Neuronal stem cell (in vitro differentiated cells): ENCODE results near the gene TBC1D4.

Experiments used
- DNase-seq: peaks from one replicate; pipeline ENCODE4 v3.0.0-alpha.2; 2013; ENCODE audit warnings: low spot score
- H2AFZ ChIP-seq: one replicate; pipeline ENCODE4 v1.6.1; 2013; ENCODE audit warnings: mild to moderate bottlenecking, low read length, inconsistent platforms
- H2AK5ac ChIP-seq: 2 replicates; pipeline ENCODE4 v1.6.1; 2013; ENCODE audit warnings: low read depth, mild to moderate bottlenecking, inconsistent platforms, low read length, moderate library complexity, mixed read lengths
- H2BK120ac ChIP-seq: 2 replicates; pipeline ENCODE4 v1.6.1; 2013; ENCODE audit warnings: low read depth, mild to moderate bottlenecking, inconsistent platforms, low read length, moderate library complexity, mixed read lengths
- H2BK12ac ChIP-seq: one replicate; pipeline ENCODE4 v1.6.1; 2013; ENCODE audit warnings: low read length, inconsistent platforms
- H2BK15ac ChIP-seq: 2 replicates; pipeline ENCODE4 v1.6.1; 2013; ENCODE audit warnings: mild to moderate bottlenecking, low read length, inconsistent platforms, mixed read lengths
- H2BK5ac ChIP-seq: one replicate; pipeline ENCODE4 v1.6.1; 2013; ENCODE audit warnings: inconsistent platforms, mild to moderate bottlenecking, low read length, moderate library complexity
- H3K14ac ChIP-seq: one replicate; pipeline ENCODE4 v1.6.1; 2013; ENCODE audit warnings: low read length, inconsistent platforms
- H3K18ac ChIP-seq: 2 replicates; pipeline ENCODE4 v1.6.1; 2013; ENCODE audit warnings: low read length, inconsistent platforms
- H3K23ac ChIP-seq: 2 replicates; pipeline ENCODE4 v1.6.1; 2013; ENCODE audit warnings: low read depth, mild to moderate bottlenecking, mixed read lengths, low read length, inconsistent platforms; ENCODE audit not compliant: poor library complexity
- H3K27ac ChIP-seq: replicated peaks from 3 replicates; pipeline ENCODE4 v1.5.1; 2013; ENCODE audit warnings: low read length, inconsistent platforms
- H3K27me3 ChIP-seq, 3 experiments: 2 replicates each; pipeline ENCODE4 v1.6.1; 2013; ENCODE audit warnings: low read length in 3 of 3, mild to moderate bottlenecking in 2 of 3, inconsistent platforms in 1 of 3, low read depth in 1 of 3, mixed read lengths in 1 of 3, moderate library complexity in 1 of 3; ENCODE audit not compliant: control insufficient read depth in 3 of 3, insufficient read depth in 3 of 3
- H3K36me3 ChIP-seq, 2 donors: replicated peaks in 1 of 2; 2 replicates each; pipeline ENCODE4 v1.6.1; 2013; ENCODE audit warnings: low read length in 2 of 2; ENCODE audit not compliant: control insufficient read depth in 2 of 2, insufficient read depth in 2 of 2
- H3K4ac ChIP-seq: 2 replicates; pipeline ENCODE4 v1.6.1; 2013; ENCODE audit warnings: inconsistent platforms, mild to moderate bottlenecking, low read length, moderate library complexity
- H3K4me1 ChIP-seq, 2 donors: 1 replicate in 1 of 2; 2 replicates in 1 of 2; pipeline ENCODE4 v1.6.1; 2013; ENCODE audit warnings: low read length in 2 of 2, low read depth in 1 of 2; ENCODE audit not compliant: control insufficient read depth in 2 of 2, insufficient read depth in 1 of 2
- H3K4me2 ChIP-seq: one replicate; pipeline ENCODE4 v1.6.1; 2013; ENCODE audit warnings: mild to moderate bottlenecking, low read length, inconsistent platforms; ENCODE audit not compliant: insufficient read depth, poor library complexity, severe bottlenecking
- H3K4me3 ChIP-seq, 2 donors: 2 replicates each; pipeline ENCODE4 v1.5.1; 2013; ENCODE audit warnings: low read length in 2 of 2, mild to moderate bottlenecking in 2 of 2, inconsistent platforms in 1 of 2, moderate library complexity in 1 of 2
- H3K79me1 ChIP-seq: one replicate; pipeline ENCODE4 v1.6.1; 2013; ENCODE audit warnings: low read depth, mild to moderate bottlenecking, inconsistent platforms, low read length, moderate library complexity
- H3K9ac ChIP-seq: one replicate; pipeline ENCODE4 v1.6.1; 2013; ENCODE audit warnings: mild to moderate bottlenecking, low read depth, low read length, inconsistent platforms; ENCODE audit not compliant: poor library complexity
- H3K9me3 ChIP-seq, 2 donors: replicated peaks in 1 of 2; 2 replicates each; pipeline versions ENCODE3 to v1.6.1; 2013; ENCODE audit warnings: low read length in 2 of 2, mild to moderate bottlenecking in 2 of 2, inconsistent platforms in 1 of 2, low read depth in 1 of 2, mixed read lengths in 1 of 2, moderate library complexity in 1 of 2; ENCODE audit not compliant: control insufficient read depth in 2 of 2, insufficient read depth in 1 of 2
- H4K8ac ChIP-seq: one replicate; pipeline ENCODE4 v1.6.1; 2013; ENCODE audit warnings: low read depth, mild to moderate bottlenecking, inconsistent platforms, low read length, moderate library complexity
- H4K91ac ChIP-seq: one replicate; pipeline ENCODE4 v1.6.1; 2013; ENCODE audit warnings: low read length, low read depth, mild to moderate bottlenecking, inconsistent platforms; ENCODE audit not compliant: poor library complexity
- WGBS, 2 donors: extraction: QIAGEN DNeasy Blood & Tissue Kit; methylation state at CpG; one replicate each; pipeline ENCODE4 v1.1.7; 2013; ENCODE audit warnings: missing lambda C conversion rate in 2 of 2, mixed read lengths in 1 of 2; ENCODE audit not compliant: insufficient read length in 2 of 2, insufficient replicate concordance in 1 of 2; ENCODE audit errors: extremely low coverage in 2 of 2; 5-methylcytosine and 5-hydroxymethylcytosine counted together

Gene TBC1D4

DNA sequence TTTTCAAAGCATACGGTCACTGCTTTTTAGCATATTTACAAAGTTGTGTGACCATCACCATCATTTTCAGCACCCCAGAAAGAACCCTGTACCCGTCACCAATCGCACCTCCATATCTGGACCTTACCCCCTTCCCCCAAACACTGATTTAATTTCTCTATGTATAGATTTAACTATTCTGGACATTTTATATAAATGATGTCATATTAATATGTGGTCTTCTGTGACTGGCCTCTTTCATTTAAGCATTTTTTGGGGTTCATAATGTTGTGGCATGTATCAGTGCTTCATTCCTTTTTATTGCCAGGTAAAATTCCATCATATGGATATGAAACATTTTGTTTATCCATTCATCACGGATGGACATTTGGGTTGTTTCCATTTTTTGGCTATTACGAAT is 74.0 kb downstream of the TBC1D4 start:
- no peak overlapping the region for H3K23ac ChIP-seq
- H2BK5ac ChIP-seq = no peak overlapping the region
- no peak overlapping the region for H2AK5ac ChIP-seq
- no peak overlapping the region for H2BK12ac ChIP-seq
- H3K4me1 ChIP-seq = peaks cover 4 to 12% of the 10 kb centered on the region in 2 donors
- no peaks in the 10 kb centered on the region for H3K36me3 ChIP-seq
- no peak overlapping the region for H3K9ac ChIP-seq
- H3K4me3 ChIP-seq = no peak overlapping the region
- no peak overlapping the region for H4K91ac ChIP-seq
- H3K18ac ChIP-seq = no peak overlapping the region
- whole genome bisulfite sequencing, 2 donors = no CpG with 5 or more reads among the region's 5 CpGs
- no peak for DNase-seq
- no peak overlapping the region for H2BK120ac ChIP-seq
- H3K14ac ChIP-seq = no peak overlapping the region
- H2AFZ ChIP-seq = no peak overlapping the region
- H3K4ac ChIP-seq = no peak overlapping the region
- no peak overlapping the region for H2BK15ac ChIP-seq
- H3K4me2 ChIP-seq = no peak overlapping the region
- H3K79me1 ChIP-seq = no peaks in the 10 kb centered on the region
- H3K27ac ChIP-seq = no peak overlapping the region
- no peak overlapping the region for H4K8ac ChIP-seq
- H3K27me3 ChIP-seq = no peaks in the 10 kb centered on the region
- peaks cover 0 to 6% of the 10 kb centered on the region in 2 donors for H3K9me3 ChIP-seq

GRCh38 chr13:75407473-75407872 is 74.5 kb downstream of the TBC1D4 start:
- Histone ChIP-seq H3K4me1 (peaks cover 7 to 17% of the 10 kb centered on the region in 2 donors), H2BK120ac (no peak overlapping the region), H3K36me3 (no peaks in the 10 kb centered on the region), H3K23ac (no peak overlapping the region), H3K4ac (no peak overlapping the region), H2BK5ac (no peak overlapping the region), H3K27ac (no peak overlapping the region), H2AFZ (no peak overlapping the region), H2AK5ac (no peak overlapping the region), H3K79me1 (peaks cover 2% of the 10 kb centered on the region), H3K27me3 (no peaks in the 10 kb centered on the region), H2BK15ac (no peak overlapping the region), H2BK12ac (no peak overlapping the region), H3K4me3 (no peak overlapping the region), H4K91ac (no peak overlapping the region), H4K8ac (no peak overlapping the region), H3K14ac (no peak overlapping the region), H3K9ac (no peak overlapping the region), H3K18ac (no peak overlapping the region), H3K9me3 (peaks cover 0 to 6% of the 10 kb centered on the region in 2 donors), H3K4me2 (no peak overlapping the region)
- DNase-seq = no peak
- WGBS, 2 donors = no CpG with 5 or more reads among the region's 4 CpGs

- Histone ChIP-seq H3K4me2 (no peak overlapping the region), H4K91ac (no peak overlapping the region), H2BK15ac (no peak overlapping the region), H3K9ac (no peak overlapping the region), H3K4me1 (peaks cover 7 to 18% of the 10 kb centered on the region in 2 donors), H3K79me1 (peaks cover 2% of the 10 kb centered on the region), H2BK120ac (no peak overlapping the region), H3K4me3 (no peak overlapping the region), H2BK12ac (no peak overlapping the region), H3K27me3 (no peaks in the 10 kb centered on the region), H3K4ac (no peak overlapping the region), H3K18ac (no peak overlapping the region), H3K9me3 (peaks cover 0 to 6% of the 10 kb centered on the region in 2 donors), H2AFZ (no peak overlapping the region), H3K36me3 (no peaks in the 10 kb centered on the region), H2AK5ac (no peak overlapping the region), H2BK5ac (no peak overlapping the region), H3K27ac (no peak overlapping the region), H3K14ac (no peak overlapping the region), H3K23ac (no peak overlapping the region), H4K8ac (no peak overlapping the region)
- peak; percentile 23 for DNase-seq
- WGBS, 2 donors = no CpG with 5 or more reads among the region's 9 CpGs
Observed at GRCh38 chr13:75405976-75406703, 75.8 kb downstream of the TBC1D4 start.

DNA sequence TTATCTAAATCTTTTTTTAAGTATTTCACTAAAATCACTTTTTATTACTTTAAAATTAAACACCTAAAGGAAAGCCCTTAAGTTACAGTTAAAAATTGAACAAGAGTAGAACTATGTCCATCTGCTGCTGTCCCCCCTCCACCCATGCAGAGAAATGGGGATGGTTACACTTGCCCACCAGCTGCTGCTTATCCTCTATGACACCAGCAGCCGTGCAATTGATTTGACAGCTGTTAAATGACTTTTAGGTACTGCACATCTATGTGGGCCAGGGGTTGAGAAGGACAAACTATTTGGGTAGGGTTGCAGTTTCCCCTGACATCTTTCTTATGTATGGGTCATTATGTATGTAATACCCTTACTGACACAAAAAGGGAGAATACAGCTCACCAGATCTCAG is 77.2 kb downstream of the TBC1D4 start:
- H2BK12ac ChIP-seq = no peak overlapping the region
- H3K4ac ChIP-seq = no peak overlapping the region
- H4K91ac ChIP-seq = no peak overlapping the region
- H2AK5ac ChIP-seq = no peak overlapping the region
- H3K4me2 ChIP-seq = no peak overlapping the region
- no peaks in the 10 kb centered on the region for H3K36me3 ChIP-seq
- H3K9me3 ChIP-seq = peaks cover 2 to 3% of the 10 kb centered on the region in 2 donors
- H3K4me1 ChIP-seq = peaks cover 7 to 18% of the 10 kb centered on the region in 2 donors
- H3K27ac ChIP-seq = no peak overlapping the region
- no peaks in the 10 kb centered on the region for H3K27me3 ChIP-seq
- no peak overlapping the region for H4K8ac ChIP-seq
- no peak overlapping the region for H3K14ac ChIP-seq
- no peak overlapping the region for H3K9ac ChIP-seq
- H3K79me1 ChIP-seq = peaks cover 3% of the 10 kb centered on the region
- WGBS, 2 donors = no CpG with 5 or more reads among the region's 1 CpG
- H2BK5ac ChIP-seq = no peak overlapping the region
- no peak overlapping the region for H2AFZ ChIP-seq
- no peak overlapping the region for H3K4me3 ChIP-seq
- H2BK15ac ChIP-seq = no peak overlapping the region
- no peak for DNase-seq
- no peak overlapping the region for H3K23ac ChIP-seq
- H3K18ac ChIP-seq = no peak overlapping the region
- H2BK120ac ChIP-seq = no peak overlapping the region
